NCI-H748 (cell line): ENCODE results near the gene SDF2L1.
"Not testable (repeated sequence)": the region's sequence is repeated elsewhere in the genome, so short reads cannot be mapped to it uniquely, and the experiment has no call there.

Source experiments
- DNase-seq: peaks from one replicate; lab custom pipeline; 2025; ENCODE audit not compliant: unreplicated experiment; lab: John Stamatoyannopoulos, UW

Gene SDF2L1

GRCh38 chr22:21641789-21642583, at the start of gene SDF2L1:
TSS of gene SDF2L1 (plus strand) at chr22:21642302. CDS start at chr22:21642337, 35 bp downstream.
- peak; percentile 96 for DNase-seq

GRCh38 chr22:21592422-21592821, 49.7 kb upstream of the SDF2L1 start:
- no peak for DNase-seq

GRCh38 chr22:21593406-21594232, 48.5 kb upstream of the SDF2L1 start:
- no peak for DNase-seq

- DNase-seq = no peak
These were observed 47.1 kb upstream of the SDF2L1 start for GRCh38 chr22:21594865-21595452.

GRCh38 chr22:21596356-21597135, 45.6 kb upstream of the SDF2L1 start:
- DNase-seq = not testable (repeated sequence)

- DNase-seq = no peak
These were observed 43.8 kb upstream of the SDF2L1 start for GRCh38 chr22:21598302-21598701.

- no peak for DNase-seq
These were observed 42.8 kb upstream of the SDF2L1 start for GRCh38 chr22:21599053-21599893.

GRCh38 chr22:21602579-21602978, 39.5 kb upstream of the SDF2L1 start:
- no peak for DNase-seq

- DNase-seq = no peak
These were observed 38.1 kb upstream of the SDF2L1 start for GRCh38 chr22:21603973-21604372.

GRCh38 chr22:21605887-21606564, 36.1 kb upstream of the SDF2L1 start:
- no peak for DNase-seq

GRCh38 chr22:21606775-21607174, 35.3 kb upstream of the SDF2L1 start:
- no peak for DNase-seq

GRCh38 chr22:21609556-21610157, 32.4 kb upstream of the SDF2L1 start:
- not testable (repeated sequence) for DNase-seq

GRCh38 chr22:21611210-21611977, 30.7 kb upstream of the SDF2L1 start:
- no peak for DNase-seq

GRCh38 chr22:21612858-21613257, 29.2 kb upstream of the SDF2L1 start:
- no peak for DNase-seq

GRCh38 chr22:21613553-21614233, 28.4 kb upstream of the SDF2L1 start:
- DNase-seq = no peak

GRCh38 chr22:21615731-21616130, 26.4 kb upstream of the SDF2L1 start:
- no peak for DNase-seq

- not testable (repeated sequence) for DNase-seq
These were observed 24.8 kb upstream of the SDF2L1 start for GRCh38 chr22:21617337-21617736.

GRCh38 chr22:21621025-21621424, 21.1 kb upstream of the SDF2L1 start:
- no peak for DNase-seq
